Measurements from ENCODE around the gene DENND6B. TPM values are rescaled to one million over a fixed set of nuclear protein-coding genes. Genes with fewer than 3 reads are reported as not detected.

DENND6B gene
- total RNA-seq, 1 donor from 2014 or later = 2.7 TPM

- Mint-ChIP-seq H3K4me3 (ENCODE audit: low read depth) (no peak overlapping the region), H3K27ac (no peak overlapping the region), H3K27me3 (ENCODE audit: low read depth) (peaks cover 15% of the 10 kb centered on the region), H3K4me1 (ENCODE audit: low read depth) (peaks cover 1% of the 10 kb centered on the region), H3K9me3 (no peaks in the 10 kb centered on the region), H3K36me3 (ENCODE audit: low read depth) (no peaks in the 10 kb centered on the region)
- DNase-seq (ENCODE audit: low spot score) = no peak
- intact Hi-C loops (cut with micrococcal nuclease) = loop anchor here (5.0 kb wide), 2 partner anchors 40 to 55 kb away; partner anchors contain the start of gene DENND6B
These were observed 54.6 kb downstream of the DENND6B start for GRCh38 chr22:50272044-50272802.

- intact Hi-C loops (cut with micrococcal nuclease) = loop anchor here (2.0 to 5.0 kb wide), 3 partner anchors 41 to 351 kb away; partner anchors contain the start of gene DENND6B
- no peak overlapping the region for H3K27ac Mint-ChIP-seq
- peak; percentile 49 for DNase-seq (ENCODE audit: low spot score)
- peaks cover 15% of the 10 kb centered on the region for H3K27me3 Mint-ChIP-seq (ENCODE audit: low read depth)
- peaks cover 1% of the 10 kb centered on the region for H3K4me1 Mint-ChIP-seq (ENCODE audit: low read depth)
- H3K4me3 Mint-ChIP-seq (ENCODE audit: low read depth) = no peak overlapping the region
- H3K9me3 Mint-ChIP-seq = no peaks in the 10 kb centered on the region
- H3K36me3 Mint-ChIP-seq (ENCODE audit: low read depth) = no peaks in the 10 kb centered on the region
These were observed 55.3 kb downstream of the DENND6B start for GRCh38 chr22:50271519-50271970.

GRCh38 chr22:50270666-50271394, 56.0 kb downstream of the DENND6B start:
- no peak overlapping the region for H3K27ac Mint-ChIP-seq

GRCh38 chr22:50269970-50270665, 56.7 kb downstream of the DENND6B start, which contains the start of gene MAPK11:
Gene MAPK11 (minus strand): TSS chr22:50270380. CDS start chr22:50270292, 88 bp downstream.
- peaks cover 1% of the 10 kb centered on the region for H3K4me1 Mint-ChIP-seq (ENCODE audit: low read depth)
- intact Hi-C loops (cut with micrococcal nuclease) = loop anchor here (2.0 to 5.0 kb wide), 3 partner anchors 42 to 353 kb away; partner anchors contain the start of gene DENND6B
- peak within 1 kb of the TSS; percentile 70 for H3K4me3 Mint-ChIP-seq (ENCODE audit: low read depth)
- DNase-seq (ENCODE audit: low spot score) = peak; percentile 66
- H3K27ac Mint-ChIP-seq = no peak within 1 kb of the TSS
- no peaks in the 10 kb centered on the region for H3K36me3 Mint-ChIP-seq (ENCODE audit: low read depth)
- H3K27me3 Mint-ChIP-seq (ENCODE audit: low read depth) = peaks cover 15% of the 10 kb centered on the region
- no peaks in the 10 kb centered on the region for H3K9me3 Mint-ChIP-seq

More at GRCh38 chr22:50270666-50271394, 56.0 kb downstream of the DENND6B start:
- H3K36me3 Mint-ChIP-seq (ENCODE audit: low read depth) = no peaks in the 10 kb centered on the region
- peaks cover 15% of the 10 kb centered on the region for H3K27me3 Mint-ChIP-seq (ENCODE audit: low read depth)
- no peaks in the 10 kb centered on the region for H3K9me3 Mint-ChIP-seq
- intact Hi-C loops (cut with micrococcal nuclease) = loop anchor here (2.0 to 5.0 kb wide), 3 partner anchors 41 to 352 kb away; partner anchors contain the start of gene DENND6B
- DNase-seq (ENCODE audit: low spot score) = peak; percentile 67
- H3K4me1 Mint-ChIP-seq (ENCODE audit: low read depth) = peaks cover 1% of the 10 kb centered on the region
- peak overlapping the region; percentile 66 for H3K4me3 Mint-ChIP-seq (ENCODE audit: low read depth)

GRCh38 chr22:50269573-50269969, 57.2 kb downstream of the DENND6B start:
- Mint-ChIP-seq H3K4me3 (ENCODE audit: low read depth) (peak overlapping the region; percentile 70), H3K27ac (no peak overlapping the region), H3K9me3 (no peaks in the 10 kb centered on the region), H3K4me1 (ENCODE audit: low read depth) (peaks cover 1% of the 10 kb centered on the region), H3K27me3 (ENCODE audit: low read depth) (peaks cover 15% of the 10 kb centered on the region), H3K36me3 (ENCODE audit: low read depth) (no peaks in the 10 kb centered on the region)
- no peak for DNase-seq (ENCODE audit: low spot score)
- intact Hi-C loops (cut with micrococcal nuclease) = no loop called here

- Mint-ChIP-seq H3K36me3 (ENCODE audit: low read depth) (no peaks in the 10 kb centered on the region), H3K27me3 (ENCODE audit: low read depth) (peaks cover 11% of the 10 kb centered on the region), H3K27ac (no peak overlapping the region), H3K4me1 (ENCODE audit: low read depth) (peaks cover 1% of the 10 kb centered on the region), H3K9me3 (no peaks in the 10 kb centered on the region), H3K4me3 (ENCODE audit: low read depth) (peak overlapping the region; percentile 26)
- intact Hi-C loops (cut with micrococcal nuclease) = no loop called here
- DNase-seq (ENCODE audit: low spot score) = no peak
These were observed 58.1 kb downstream of the DENND6B start for GRCh38 chr22:50268655-50269113.

- Mint-ChIP-seq H3K27me3 (ENCODE audit: low read depth) (peaks cover 11% of the 10 kb centered on the region), H3K36me3 (ENCODE audit: low read depth) (no peaks in the 10 kb centered on the region), H3K9me3 (no peaks in the 10 kb centered on the region), H3K4me3 (ENCODE audit: low read depth) (no peak overlapping the region), H3K4me1 (ENCODE audit: low read depth) (peaks cover 1% of the 10 kb centered on the region), H3K27ac (no peak overlapping the region)
- DNase-seq (ENCODE audit: low spot score) = peak; percentile 38
- intact Hi-C loops (cut with micrococcal nuclease) = no loop called here
These were observed 59.0 kb downstream of the DENND6B start for GRCh38 chr22:50267591-50268390.

GRCh38 chr22:50266994-50267393, 59.8 kb downstream of the DENND6B start:
- Mint-ChIP-seq H3K4me3 (ENCODE audit: low read depth) (no peak overlapping the region), H3K9me3 (no peaks in the 10 kb centered on the region), H3K27me3 (ENCODE audit: low read depth) (peaks cover 12% of the 10 kb centered on the region), H3K36me3 (ENCODE audit: low read depth) (no peaks in the 10 kb centered on the region), H3K27ac (no peak overlapping the region), H3K4me1 (ENCODE audit: low read depth) (peaks cover 6% of the 10 kb centered on the region)
- no peak for DNase-seq (ENCODE audit: low spot score)
- intact Hi-C loops (cut with micrococcal nuclease) = no loop called here

GRCh38 chr22:50264946-50265669, 61.7 kb downstream of the DENND6B start:
- peaks cover 6% of the 10 kb centered on the region for H3K4me1 Mint-ChIP-seq (ENCODE audit: low read depth)
- H3K36me3 Mint-ChIP-seq (ENCODE audit: low read depth) = no peaks in the 10 kb centered on the region
- H3K9me3 Mint-ChIP-seq = no peaks in the 10 kb centered on the region
- peaks cover 12% of the 10 kb centered on the region for H3K27me3 Mint-ChIP-seq (ENCODE audit: low read depth)
- H3K4me3 Mint-ChIP-seq (ENCODE audit: low read depth) = no peak overlapping the region
- no peak overlapping the region for H3K27ac Mint-ChIP-seq
- intact Hi-C loops (cut with micrococcal nuclease) = no loop called here
- no peak for DNase-seq (ENCODE audit: low spot score)

- no peak for DNase-seq (ENCODE audit: low spot score)
- Mint-ChIP-seq H3K9me3 (no peaks in the 10 kb centered on the region), H3K4me1 (ENCODE audit: low read depth) (peaks cover 6% of the 10 kb centered on the region), H3K4me3 (ENCODE audit: low read depth) (no peak overlapping the region), H3K27me3 (ENCODE audit: low read depth) (peaks cover 12% of the 10 kb centered on the region), H3K36me3 (ENCODE audit: low read depth) (no peaks in the 10 kb centered on the region), H3K27ac (no peak overlapping the region)
- intact Hi-C loops (cut with micrococcal nuclease) = no loop called here
These were observed 62.6 kb downstream of the DENND6B start for GRCh38 chr22:50264104-50264745.

GRCh38 chr22:50262973-50263617, 63.7 kb downstream of the DENND6B start:
- Mint-ChIP-seq H3K36me3 (ENCODE audit: low read depth) (no peaks in the 10 kb centered on the region), H3K4me1 (ENCODE audit: low read depth) (peaks cover 5% of the 10 kb centered on the region), H3K4me3 (ENCODE audit: low read depth) (no peak overlapping the region), H3K27ac (no peak overlapping the region), H3K27me3 (ENCODE audit: low read depth) (peaks cover 10% of the 10 kb centered on the region), H3K9me3 (no peaks in the 10 kb centered on the region)
- intact Hi-C loops (cut with micrococcal nuclease) = no loop called here
- DNase-seq (ENCODE audit: low spot score) = no peak

All from activated T-helper 2 cell treated with anti-CD3 and anti-CD28 coated beads, Interferon-gamma antibody, Interleukin-2, Interleukin-4, amounts not matched to agents 10 μg/mL and 5 μg/mL and 100 μg/mL, durations not matched to agents 14 hours and 24 hours and 36 hours (primary cell).